ENCODE results near the gene HTR3C.

DNA sequence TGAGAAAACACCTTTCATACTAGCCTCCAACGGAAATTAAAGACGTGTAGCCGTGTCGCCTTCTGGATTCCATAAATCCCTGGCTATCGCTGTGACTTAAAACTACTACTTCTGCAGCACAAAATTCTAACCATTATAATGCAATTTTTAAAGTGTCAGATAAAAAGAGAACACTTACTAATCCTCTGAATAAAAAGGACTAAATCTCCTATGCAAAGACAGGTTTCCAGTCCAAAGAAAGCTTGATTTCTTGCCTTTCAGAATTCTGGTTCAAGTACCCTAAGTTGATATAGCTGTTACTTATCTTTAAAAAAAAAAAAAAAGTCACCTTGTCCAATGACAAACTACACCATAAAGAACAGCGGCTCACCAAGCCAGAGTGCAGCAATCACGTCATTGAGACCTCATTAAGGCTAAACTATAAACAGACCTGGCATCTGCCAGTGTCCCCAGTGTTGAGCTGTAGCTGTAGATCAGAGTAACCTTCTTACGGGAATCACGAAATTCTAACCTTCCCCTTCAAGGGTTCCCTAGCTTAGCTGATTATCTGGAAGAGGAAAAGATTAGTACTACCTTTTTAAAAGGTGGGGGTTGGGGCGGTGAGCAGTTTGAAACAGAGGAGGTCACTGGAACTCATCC, 37.3 kb upstream of the HTR3C start:
- TF ChIP-seq CTCF (IDR thresholded peaks at IDR 0.05) (no peak), POLR2A (IDR thresholded peaks at IDR 0.05) (no peak)

All from lower leg skin (tissue), 3 donors.